ENCODE data around the gene PRKAR2B. TPM values are rescaled to one million over a fixed set of nuclear protein-coding genes. Genes with fewer than 3 reads are reported as not detected.
"Not testable (repeated sequence)": the region's sequence is repeated elsewhere in the genome, so short reads cannot be mapped to it uniquely, and the experiment has no call there.

Gene PRKAR2B
- total RNA-seq, 1 donor from 2014 or later: 0.80 TPM

- no peak for DNase-seq (ENCODE audit: low read depth)
These were observed 33.4 kb downstream of the PRKAR2B start for GRCh38 chr7:107077699-107078516.

GRCh38 chr7:107078517-107078966 lies 34.0 kb downstream of the PRKAR2B start:
- peak; percentile 81 for DNase-seq (ENCODE audit: low read depth)

- no peak for DNase-seq (ENCODE audit: low read depth)
These were observed 34.9 kb downstream of the PRKAR2B start for GRCh38 chr7:107079212-107079940.

- peak; percentile 18 for DNase-seq (ENCODE audit: low read depth)
These were observed 35.6 kb downstream of the PRKAR2B start for GRCh38 chr7:107080099-107080505.

GRCh38 chr7:107080533-107080932 lies 36.0 kb downstream of the PRKAR2B start:
- no peak for DNase-seq (ENCODE audit: low read depth)

- DNase-seq (ENCODE audit: low read depth): no peak
These were observed 40.7 kb downstream of the PRKAR2B start for GRCh38 chr7:107085180-107085579.

- DNase-seq (ENCODE audit: low read depth): no peak
These were observed 45.1 kb downstream of the PRKAR2B start for GRCh38 chr7:107089627-107090026.

- DNase-seq (ENCODE audit: low read depth): no peak
These were observed 46.0 kb downstream of the PRKAR2B start for GRCh38 chr7:107090457-107090856.

GRCh38 chr7:107091306-107091705 lies 46.8 kb downstream of the PRKAR2B start:
- DNase-seq (ENCODE audit: low read depth): no peak

GRCh38 chr7:107093671-107094070 lies 49.2 kb downstream of the PRKAR2B start:
- DNase-seq (ENCODE audit: low read depth): not testable (repeated sequence)

- DNase-seq (ENCODE audit: low read depth): not testable (repeated sequence)
These were observed 54.6 kb downstream of the PRKAR2B start for GRCh38 chr7:107099154-107099553.

- DNase-seq (ENCODE audit: low read depth): no peak
These were observed 56.3 kb downstream of the PRKAR2B start for GRCh38 chr7:107100824-107101223.

GRCh38 chr7:107103369-107103768 lies 58.9 kb downstream of the PRKAR2B start:
- DNase-seq (ENCODE audit: low read depth): peak; percentile 61

GRCh38 chr7:107104801-107105200 lies 60.3 kb downstream of the PRKAR2B start:
- DNase-seq (ENCODE audit: low read depth): no peak

- DNase-seq (ENCODE audit: low read depth): no peak
These were observed 61.2 kb downstream of the PRKAR2B start for GRCh38 chr7:107105591-107106245.

GRCh38 chr7:107108793-107109371 lies 64.4 kb downstream of the PRKAR2B start:
- peak; percentile 81 for DNase-seq (ENCODE audit: low read depth)

GRCh38 chr7:107109955-107110354 lies 65.5 kb downstream of the PRKAR2B start:
- DNase-seq (ENCODE audit: low read depth): no peak

GRCh38 chr7:107111196-107111595 lies 66.7 kb downstream of the PRKAR2B start:
- no peak for DNase-seq (ENCODE audit: low read depth)

- peak; percentile 83 for DNase-seq (ENCODE audit: low read depth)
These were observed 69.4 kb downstream of the PRKAR2B start for GRCh38 chr7:107113866-107114265.

GRCh38 chr7:107115114-107115513 lies 70.6 kb downstream of the PRKAR2B start:
- DNase-seq (ENCODE audit: low read depth): no peak

- DNase-seq (ENCODE audit: low read depth): no peak
These were observed 71.4 kb downstream of the PRKAR2B start for GRCh38 chr7:107115762-107116540.
